SK-N-DZ (cell line): ENCODE measurements around the gene NKAP. TPM values are rescaled to one million over a fixed set of nuclear protein-coding genes. Genes with fewer than 3 reads are reported as not detected.
A peak's percentile ranks its signal among the peaks of the same experiment; 100 is the strongest.
"Not testable (repeated sequence)": the region's sequence is repeated elsewhere in the genome, so short reads cannot be mapped to it uniquely, and the experiment has no call there.

Source experiments
- DNase-seq: peaks from one replicate; pipeline ENCODE4 v3.0.0-alpha.2; 2015; ENCODE audit warnings: low spot score
- polyA plus RNA-seq, 2 experiments: library from polyadenylated mRNA; depleted of rRNA; stranded (reverse); fragments of >200 nt; gene quantifications; 2 replicates each; pipeline ENCODE4 v1.2.3, GENCODE V29; 2014

Gene NKAP
- polyA plus RNA-seq (2014; cell fraction: cytosol; rRNA removed), result 3.5 and 4.4 TPM in 2 replicates
- polyA plus RNA-seq (2014; cell fraction: nucleus; rRNA removed), result 3.6 and 4.2 TPM in 2 replicates

GRCh38 chrX:119943185-119943988 is at the start of gene NKAP:
Gene NKAP (minus strand): TSS chrX:119943751. CDS start chrX:119943605, 146 bp downstream.
- DNase-seq, result peak; percentile 90

GRCh38 chrX:119991005-119991787 is 47.6 kb upstream of the NKAP start:
- DNase-seq, result no peak

- no peak for DNase-seq
Measured at GRCh38 chrX:119990556-119991004, 47.0 kb upstream of the NKAP start.

GRCh38 chrX:119989905-119990555 is 46.5 kb upstream of the NKAP start:
- peak; percentile 33 for DNase-seq

- DNase-seq, result no peak
Measured at GRCh38 chrX:119986203-119986602, 42.7 kb upstream of the NKAP start.

GRCh38 chrX:119984652-119985051 is 41.1 kb upstream of the NKAP start:
- peak; percentile 13 for DNase-seq

- no peak for DNase-seq
Measured at GRCh38 chrX:119983494-119983893, 39.9 kb upstream of the NKAP start.

- DNase-seq, result no peak
Measured at GRCh38 chrX:119982145-119982544, 38.6 kb upstream of the NKAP start.

- DNase-seq, result peak; percentile 40
Measured at GRCh38 chrX:119981286-119982070, 37.9 kb upstream of the NKAP start.

- DNase-seq, result not testable (repeated sequence)
Measured at GRCh38 chrX:119977172-119977571, 33.6 kb upstream of the NKAP start.

- DNase-seq, result no peak
Measured at GRCh38 chrX:119971184-119971583, 27.6 kb upstream of the NKAP start.

GRCh38 chrX:119970574-119970973 is 27.0 kb upstream of the NKAP start:
- no peak for DNase-seq

GRCh38 chrX:119966837-119967236 is 23.3 kb upstream of the NKAP start:
- DNase-seq, result not testable (repeated sequence)

GRCh38 chrX:119960625-119961024 is 17.1 kb upstream of the NKAP start:
- DNase-seq, result no peak

- not testable (repeated sequence) for DNase-seq
Measured at GRCh38 chrX:119955807-119956570, 12.4 kb upstream of the NKAP start.

GRCh38 chrX:119954374-119954773 is 10.8 kb upstream of the NKAP start:
- DNase-seq, result no peak

- DNase-seq, result no peak
Measured at GRCh38 chrX:119948381-119948780, 4.8 kb upstream of the NKAP start.

GRCh38 chrX:119945481-119945880 is 1.9 kb upstream of the NKAP start:
- no peak for DNase-seq

- no peak for DNase-seq
Measured at GRCh38 chrX:119942831-119943184, 743 bp downstream of the NKAP start.

- DNase-seq, result no peak
Measured at GRCh38 chrX:119942173-119942819, 1.3 kb downstream of the NKAP start.
